ENCODE data around the gene RIN3.

GRCh38 chr14:92552066-92552465, 38.5 kb downstream of the RIN3 start:
- TF ChIP-seq CTCF (conservative IDR thresholded peaks at IDR 0.05; ENCODE audit: low read depth, low read length) (no peak), EZH2 (IDR thresholded peaks at IDR 0.05; ENCODE audit: borderline replicate concordance, low read depth, low read length, poor library complexity, severe bottlenecking) (no peak)
